NCI-H446 (cell line): ENCODE measurements around the gene EIF3A.
"Not testable (repeated sequence)": the region's sequence is repeated elsewhere in the genome, so short reads cannot be mapped to it uniquely, and the experiment has no call there.

Experiments used
- DNase-seq, 2 experiments: peaks; one replicate each; lab custom pipeline; 2025; lab: John Stamatoyannopoulos, UW

The EIF3A gene, protein sequence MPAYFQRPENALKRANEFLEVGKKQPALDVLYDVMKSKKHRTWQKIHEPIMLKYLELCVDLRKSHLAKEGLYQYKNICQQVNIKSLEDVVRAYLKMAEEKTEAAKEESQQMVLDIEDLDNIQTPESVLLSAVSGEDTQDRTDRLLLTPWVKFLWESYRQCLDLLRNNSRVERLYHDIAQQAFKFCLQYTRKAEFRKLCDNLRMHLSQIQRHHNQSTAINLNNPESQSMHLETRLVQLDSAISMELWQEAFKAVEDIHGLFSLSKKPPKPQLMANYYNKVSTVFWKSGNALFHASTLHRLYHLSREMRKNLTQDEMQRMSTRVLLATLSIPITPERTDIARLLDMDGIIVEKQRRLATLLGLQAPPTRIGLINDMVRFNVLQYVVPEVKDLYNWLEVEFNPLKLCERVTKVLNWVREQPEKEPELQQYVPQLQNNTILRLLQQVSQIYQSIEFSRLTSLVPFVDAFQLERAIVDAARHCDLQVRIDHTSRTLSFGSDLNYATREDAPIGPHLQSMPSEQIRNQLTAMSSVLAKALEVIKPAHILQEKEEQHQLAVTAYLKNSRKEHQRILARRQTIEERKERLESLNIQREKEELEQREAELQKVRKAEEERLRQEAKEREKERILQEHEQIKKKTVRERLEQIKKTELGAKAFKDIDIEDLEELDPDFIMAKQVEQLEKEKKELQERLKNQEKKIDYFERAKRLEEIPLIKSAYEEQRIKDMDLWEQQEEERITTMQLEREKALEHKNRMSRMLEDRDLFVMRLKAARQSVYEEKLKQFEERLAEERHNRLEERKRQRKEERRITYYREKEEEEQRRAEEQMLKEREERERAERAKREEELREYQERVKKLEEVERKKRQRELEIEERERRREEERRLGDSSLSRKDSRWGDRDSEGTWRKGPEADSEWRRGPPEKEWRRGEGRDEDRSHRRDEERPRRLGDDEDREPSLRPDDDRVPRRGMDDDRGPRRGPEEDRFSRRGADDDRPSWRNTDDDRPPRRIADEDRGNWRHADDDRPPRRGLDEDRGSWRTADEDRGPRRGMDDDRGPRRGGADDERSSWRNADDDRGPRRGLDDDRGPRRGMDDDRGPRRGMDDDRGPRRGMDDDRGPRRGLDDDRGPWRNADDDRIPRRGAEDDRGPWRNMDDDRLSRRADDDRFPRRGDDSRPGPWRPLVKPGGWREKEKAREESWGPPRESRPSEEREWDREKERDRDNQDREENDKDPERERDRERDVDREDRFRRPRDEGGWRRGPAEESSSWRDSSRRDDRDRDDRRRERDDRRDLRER (N-terminal part only)

DNA sequence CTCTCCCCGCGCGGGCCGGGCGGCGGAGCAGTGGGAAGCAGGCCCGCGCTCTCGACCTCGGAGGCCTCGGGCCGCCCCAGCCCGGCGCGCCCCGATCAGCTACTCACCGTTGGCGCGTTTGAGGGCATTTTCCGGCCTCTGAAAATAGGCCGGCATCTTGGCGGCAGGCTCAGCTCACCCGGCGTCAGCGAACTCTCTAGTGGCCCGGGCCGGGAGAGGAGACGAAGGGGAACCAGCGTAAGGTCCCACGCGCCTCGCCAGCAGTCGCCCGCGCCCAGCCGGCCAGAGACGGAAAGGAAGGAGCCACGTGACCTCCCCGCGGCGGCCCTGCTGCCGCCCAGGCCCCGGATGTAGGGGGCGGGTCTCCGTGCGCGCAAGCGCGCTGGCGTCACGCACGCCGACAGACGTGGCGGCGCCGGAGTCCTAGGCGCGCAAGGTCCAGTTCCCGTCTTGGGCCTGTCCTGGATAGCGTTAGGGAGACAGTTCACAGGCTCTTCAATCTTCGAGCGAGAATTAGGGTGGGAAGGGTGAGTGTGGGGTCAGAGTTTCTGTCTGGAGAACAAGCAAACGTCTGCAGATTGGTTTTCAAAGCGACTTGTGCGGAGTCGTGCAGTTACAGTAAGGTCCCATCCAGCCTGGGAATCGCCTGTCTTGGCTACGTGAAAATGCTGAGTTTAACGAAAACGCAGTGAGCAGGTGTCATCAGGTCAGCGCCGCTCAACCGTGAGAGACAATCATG is at the start of gene EIF3A:
Gene EIF3A (minus strand): TSS at position 297 of the 739 bp plus-strand sequence. CDS start 141 bp downstream, at position 156.
- DNase-seq = peak; percentile 61 to 89

DNA sequence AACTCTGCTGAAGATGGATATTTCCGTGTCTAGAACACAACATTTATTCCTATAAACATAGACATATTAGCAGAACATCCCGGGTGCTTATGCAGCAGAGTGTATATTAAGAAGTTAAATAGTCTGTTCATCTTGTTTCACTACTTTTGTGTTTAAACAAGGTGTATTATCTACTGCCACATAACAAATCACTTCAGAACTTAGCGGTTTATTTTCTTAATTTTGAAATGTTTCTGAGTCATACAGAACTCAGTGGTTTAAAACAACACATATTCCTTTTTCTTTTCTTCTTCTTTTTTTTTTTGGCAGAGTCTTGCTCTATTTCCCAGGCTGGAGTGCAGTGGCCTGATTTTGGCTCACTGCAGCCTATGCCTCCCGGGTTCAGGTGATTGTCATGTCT is 49.1 kb upstream of the EIF3A start:
- DNase-seq = no peak

DNA sequence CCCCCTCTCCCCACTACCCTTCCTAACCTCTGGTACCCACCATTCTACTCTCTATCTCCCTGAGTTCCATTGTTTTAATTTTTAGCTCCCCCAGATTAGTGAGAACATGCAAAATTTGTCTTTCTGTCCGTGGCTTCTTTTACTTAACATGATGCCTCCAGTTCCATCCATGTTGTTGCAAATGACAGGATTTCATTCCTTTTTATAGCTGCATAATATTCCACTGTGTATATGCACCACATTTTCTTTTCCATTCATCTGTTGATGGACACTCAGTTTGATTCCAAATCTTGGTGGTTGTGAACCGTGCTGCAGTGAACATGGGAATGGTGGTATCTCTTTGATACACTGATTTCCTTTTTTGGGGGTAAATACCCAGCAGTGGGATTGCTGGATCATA is 45.3 kb upstream of the EIF3A start:
- no peak for DNase-seq

DNA sequence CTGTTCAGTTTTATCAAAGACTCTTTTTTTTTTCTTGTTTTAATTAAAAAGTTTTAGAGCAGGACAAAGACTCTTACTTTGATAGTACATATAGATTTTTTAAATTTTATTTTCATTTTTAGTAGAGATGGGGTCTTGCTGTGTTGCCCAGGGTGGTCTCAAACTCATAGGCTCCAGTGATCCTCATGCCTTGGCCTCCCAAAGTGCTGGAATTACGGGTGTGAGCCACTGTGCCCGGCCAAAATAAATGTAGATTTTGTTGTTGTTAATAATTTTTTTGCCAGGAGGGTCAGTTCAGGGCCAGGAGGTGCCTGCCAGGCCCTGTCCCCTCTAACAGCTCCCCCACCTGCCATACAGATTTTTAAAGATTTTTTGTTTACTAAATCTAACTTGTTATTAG is 40.3 kb upstream of the EIF3A start:
- DNase-seq = no peak

DNA sequence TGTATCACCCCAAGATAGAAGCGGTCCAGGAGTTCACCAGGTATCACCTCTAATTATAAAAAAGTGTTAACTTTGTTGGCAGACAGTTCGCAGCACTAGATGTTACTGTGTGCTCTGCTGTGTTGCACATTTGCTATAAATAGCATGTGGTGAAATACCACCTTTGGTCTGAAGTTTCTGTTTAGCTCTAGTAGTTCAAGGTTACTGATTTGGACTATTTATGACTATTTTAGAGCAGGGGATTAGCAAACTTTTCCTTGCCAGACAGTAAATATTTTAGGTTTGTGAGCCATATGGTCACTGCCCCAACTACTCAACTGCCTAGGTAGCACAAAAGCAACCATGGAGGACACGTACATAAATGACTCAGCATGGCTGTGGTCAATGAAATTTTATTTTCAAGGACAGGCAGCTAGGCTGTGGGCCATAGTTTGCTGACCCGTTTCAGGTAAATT is 39.8 kb upstream of the EIF3A start:
- no peak for DNase-seq

DNA sequence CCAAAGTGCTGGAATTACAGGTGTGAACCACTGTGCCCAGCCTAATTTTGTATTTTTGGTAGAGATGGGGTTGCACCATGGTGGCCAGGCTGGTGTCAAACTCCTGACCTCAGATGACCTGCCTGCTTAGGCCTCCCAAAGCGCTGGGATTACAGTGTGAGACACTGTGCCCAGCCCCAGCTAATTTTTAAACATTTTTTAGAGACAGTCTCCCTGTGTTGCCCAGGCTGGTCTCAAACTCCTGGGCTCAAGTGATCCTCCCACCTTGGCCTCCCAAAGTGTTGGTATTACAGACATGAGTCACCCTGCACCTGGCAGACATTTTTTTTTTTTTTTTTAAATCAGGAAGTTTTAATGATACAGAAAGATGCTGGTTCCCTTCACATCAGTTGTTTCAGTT is 38.8 kb upstream of the EIF3A start:
- DNase-seq = no peak

DNA sequence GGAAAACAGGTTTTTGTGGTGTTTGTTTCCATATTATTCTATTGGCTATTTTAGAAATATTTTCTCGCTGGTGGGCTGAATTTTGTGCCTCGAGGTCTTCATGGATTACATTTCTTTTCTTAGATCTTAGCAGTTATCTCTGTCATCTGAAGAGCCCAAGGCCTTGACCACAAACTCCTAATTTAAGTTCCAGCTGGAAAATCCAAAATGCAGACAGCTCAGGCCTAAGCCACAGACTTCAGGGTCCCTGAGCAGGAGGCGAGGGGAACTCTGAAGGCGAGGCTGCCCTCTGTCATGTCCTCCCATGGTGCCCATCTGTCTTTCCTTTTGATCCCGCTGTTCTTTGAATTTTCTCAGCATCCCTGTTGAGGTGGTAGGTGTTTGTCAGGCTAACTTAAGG is 37.6 kb upstream of the EIF3A start:
- DNase-seq = no peak

DNA sequence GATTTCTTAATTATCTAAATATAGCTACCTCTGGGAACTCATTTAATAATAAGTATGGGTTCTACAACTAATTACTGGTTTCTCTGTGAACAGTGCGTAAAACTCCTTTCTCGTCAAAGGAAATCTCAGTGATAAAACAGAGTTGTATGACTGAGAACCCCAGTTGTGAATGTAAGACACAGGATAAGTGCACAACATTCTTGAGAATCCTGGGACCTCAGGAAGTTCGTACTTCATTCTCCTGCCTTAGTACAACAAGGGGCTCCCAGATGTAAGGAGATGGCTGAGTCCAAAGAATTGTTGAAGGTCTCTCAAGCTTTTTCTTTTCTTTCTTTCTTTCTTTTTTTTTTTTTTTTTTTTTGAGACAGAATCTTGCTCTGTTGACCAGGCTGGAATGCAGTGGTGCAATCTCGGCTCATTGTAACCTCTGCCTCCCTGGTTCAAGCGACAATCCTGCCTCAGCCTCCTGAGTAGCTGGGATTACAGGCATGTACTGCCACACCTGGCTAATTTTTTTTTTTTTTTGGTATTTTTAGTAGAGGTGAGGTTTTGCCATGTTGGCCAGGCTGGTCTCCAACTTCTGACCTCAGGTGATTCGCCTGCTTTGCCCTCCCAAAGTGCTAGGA is 35.8 kb upstream of the EIF3A start:
- DNase-seq = no peak

DNA sequence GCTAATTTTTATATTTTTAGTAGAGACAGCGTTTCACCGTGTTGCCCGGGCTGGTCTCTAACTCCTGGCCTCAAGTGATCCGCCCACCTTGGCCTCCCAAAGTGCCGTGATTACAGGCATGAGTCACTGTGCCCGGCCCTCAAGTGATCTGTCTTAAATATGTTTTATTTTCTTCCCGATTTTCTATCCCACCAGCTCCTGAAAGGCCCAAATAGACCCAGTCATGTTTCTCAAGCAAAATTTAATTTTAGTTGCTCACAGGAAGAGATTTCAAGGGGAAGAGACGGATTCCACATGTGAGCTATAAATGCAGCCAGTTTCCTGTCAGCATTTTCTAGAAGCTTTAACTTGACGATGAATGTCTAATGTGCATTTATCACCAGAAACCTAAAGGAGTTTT is 35.3 kb upstream of the EIF3A start:
- DNase-seq = no peak

DNA sequence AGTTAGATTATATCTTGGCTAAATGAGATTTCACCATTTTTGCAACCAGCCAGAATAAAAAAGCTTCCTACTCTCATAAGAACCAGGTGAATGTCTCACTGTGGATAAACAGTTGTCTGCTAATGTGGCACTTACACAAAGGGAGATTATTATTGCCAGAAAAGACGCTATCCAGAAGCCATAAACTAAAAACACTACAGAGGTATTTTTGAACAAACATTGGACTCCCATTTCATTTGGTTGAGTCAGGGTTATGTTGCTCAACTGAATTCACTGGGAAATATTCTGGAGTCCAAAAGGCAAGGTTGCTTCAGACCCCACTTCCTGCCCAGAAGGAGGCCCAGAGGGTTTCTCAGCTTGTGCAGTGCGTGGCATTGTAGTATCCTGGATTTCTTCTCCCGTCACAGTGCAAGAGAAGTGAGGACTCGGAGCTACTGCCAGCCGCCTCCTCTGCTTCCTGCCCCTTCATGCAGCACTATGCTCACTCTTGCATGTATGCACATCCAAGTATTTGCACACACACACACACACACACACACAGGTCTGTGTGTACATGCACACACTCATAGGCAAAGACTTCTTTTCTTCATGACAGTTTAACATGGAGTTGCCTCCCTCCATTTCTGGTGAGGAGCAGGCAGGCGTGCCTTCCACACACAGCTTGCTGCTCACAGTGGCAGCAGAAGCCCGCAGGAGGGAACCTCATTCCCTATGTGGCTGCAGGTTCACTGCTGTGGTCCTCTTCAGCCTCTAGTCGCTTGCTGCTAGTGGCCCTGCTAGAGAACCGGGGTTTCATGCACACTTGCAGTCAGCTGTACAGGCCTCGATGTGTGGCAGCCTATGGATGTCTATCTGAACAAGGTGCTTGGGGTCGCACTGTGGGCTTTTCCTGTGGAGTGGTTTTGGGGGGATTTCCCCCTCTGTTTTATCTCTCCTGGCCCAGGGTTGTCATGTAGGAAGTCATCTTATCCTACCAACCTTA is 33.4 kb upstream of the EIF3A start:
- no peak for DNase-seq

DNA sequence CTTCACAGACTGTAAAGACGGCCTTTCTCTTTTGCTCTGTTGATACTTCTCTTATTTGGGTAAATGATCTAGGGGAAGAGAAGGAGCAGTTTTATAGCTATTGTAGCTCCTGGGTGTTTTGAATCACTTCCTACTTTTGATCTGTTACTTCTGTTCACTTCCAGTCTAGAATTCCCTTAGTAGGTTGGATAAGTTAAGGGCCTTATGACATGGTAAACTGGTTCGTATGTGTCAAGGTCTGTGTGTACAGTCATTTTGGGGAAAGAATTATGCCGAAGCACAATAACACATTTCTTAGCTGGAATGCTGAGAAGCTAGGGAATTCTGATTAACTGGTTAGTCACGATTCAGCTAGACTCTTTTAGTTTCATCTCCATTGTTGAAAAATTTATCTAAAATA is 31.4 kb upstream of the EIF3A start:
- no peak for DNase-seq

DNA sequence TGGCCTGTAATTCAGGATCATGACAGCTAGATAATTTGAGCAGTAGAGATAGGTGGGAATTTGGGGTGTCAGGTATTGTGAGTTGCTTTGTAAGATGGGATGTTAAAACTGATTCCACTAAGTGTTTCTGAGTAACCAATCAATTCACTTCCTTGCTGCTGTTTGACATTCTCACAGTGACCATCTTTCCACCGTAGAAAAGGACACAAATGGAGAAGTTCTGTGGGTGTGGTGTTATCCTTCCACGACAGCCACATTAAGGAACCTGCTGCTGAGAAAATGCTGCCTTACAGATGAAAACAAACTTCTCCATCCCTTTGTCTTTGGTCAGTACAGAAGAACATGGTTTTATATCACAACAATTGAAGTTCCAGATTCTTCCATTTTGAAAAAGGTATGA is 27.2 kb upstream of the EIF3A start:
- DNase-seq = not testable (repeated sequence)

DNA sequence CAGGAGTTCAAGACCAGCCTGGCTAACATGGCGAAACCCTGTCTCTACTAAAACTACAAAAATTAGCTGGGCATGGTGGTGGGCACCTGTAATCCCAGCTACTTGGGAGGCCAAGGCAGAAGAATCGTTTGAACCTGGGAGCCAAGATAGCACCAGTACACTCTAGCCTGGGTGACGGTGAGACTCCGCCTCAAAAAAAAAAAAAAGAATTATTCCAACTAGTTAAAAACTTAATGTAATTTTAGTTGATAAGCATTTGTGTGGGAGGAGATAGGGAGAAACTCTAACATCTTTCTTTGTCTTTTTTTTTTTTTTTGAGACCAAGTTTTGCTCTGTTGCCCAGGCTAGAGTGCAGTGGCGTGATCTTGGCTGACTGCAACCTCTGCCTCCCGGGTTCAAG is 26.5 kb upstream of the EIF3A start:
- not testable (repeated sequence) for DNase-seq

DNA sequence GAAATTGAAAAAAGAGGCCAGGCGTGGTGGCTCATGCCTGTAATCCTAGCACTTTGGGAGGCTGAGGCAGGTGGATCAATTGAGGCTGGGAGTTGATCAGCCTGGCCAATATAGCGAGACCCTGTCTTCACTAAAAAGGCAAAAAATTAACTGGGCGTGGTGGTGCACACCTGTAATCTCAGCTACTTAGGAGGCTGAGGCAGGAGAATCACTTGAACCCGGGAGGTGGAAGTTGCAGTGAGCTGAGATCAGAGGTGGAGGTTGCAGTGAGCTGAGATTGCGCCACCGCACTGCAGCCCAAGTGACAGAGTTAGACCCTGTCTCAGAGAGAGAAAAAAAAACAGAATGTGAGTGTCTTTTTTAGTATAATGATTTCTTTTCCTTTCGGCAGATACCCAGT is 25.3 kb upstream of the EIF3A start:
- not testable (repeated sequence) for DNase-seq

DNA sequence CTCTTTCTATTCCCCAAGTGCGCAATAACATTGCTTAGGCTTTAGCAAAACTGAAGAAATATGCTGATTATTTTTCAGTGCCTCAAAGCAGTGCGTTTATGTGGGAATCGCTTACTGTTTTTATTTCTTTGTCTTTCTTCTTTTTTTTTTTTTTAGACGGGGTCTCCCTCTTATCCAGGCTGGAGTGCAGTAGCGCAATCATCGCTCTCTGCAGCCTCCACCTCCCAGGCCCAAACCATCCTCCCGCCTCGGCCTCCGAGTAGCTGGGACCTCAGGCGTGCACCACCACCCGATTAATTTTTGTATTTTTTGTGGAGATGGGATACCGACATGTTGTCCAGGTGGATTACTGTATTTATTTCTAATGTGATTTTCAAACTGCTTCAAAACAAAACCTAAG is 24.5 kb upstream of the EIF3A start:
- no peak for DNase-seq

DNA sequence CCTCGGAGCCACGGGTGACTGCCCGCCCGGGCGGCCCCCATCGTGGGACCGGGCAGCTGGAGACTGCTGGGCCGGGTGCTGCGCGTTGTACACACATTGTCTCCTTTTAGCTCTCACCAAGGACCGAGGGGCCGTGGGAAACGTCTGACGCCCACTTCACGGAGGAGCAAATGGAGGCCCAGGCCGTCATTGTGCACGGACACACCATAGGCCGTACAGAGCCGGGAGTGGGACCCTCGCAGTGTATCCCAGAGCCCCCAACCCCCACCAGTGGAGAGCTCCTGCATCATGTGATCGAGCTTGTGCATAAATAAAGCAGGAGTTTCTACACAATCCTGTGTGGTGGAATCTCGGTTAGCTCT is 24.0 kb upstream of the EIF3A start:
- no peak for DNase-seq

DNA sequence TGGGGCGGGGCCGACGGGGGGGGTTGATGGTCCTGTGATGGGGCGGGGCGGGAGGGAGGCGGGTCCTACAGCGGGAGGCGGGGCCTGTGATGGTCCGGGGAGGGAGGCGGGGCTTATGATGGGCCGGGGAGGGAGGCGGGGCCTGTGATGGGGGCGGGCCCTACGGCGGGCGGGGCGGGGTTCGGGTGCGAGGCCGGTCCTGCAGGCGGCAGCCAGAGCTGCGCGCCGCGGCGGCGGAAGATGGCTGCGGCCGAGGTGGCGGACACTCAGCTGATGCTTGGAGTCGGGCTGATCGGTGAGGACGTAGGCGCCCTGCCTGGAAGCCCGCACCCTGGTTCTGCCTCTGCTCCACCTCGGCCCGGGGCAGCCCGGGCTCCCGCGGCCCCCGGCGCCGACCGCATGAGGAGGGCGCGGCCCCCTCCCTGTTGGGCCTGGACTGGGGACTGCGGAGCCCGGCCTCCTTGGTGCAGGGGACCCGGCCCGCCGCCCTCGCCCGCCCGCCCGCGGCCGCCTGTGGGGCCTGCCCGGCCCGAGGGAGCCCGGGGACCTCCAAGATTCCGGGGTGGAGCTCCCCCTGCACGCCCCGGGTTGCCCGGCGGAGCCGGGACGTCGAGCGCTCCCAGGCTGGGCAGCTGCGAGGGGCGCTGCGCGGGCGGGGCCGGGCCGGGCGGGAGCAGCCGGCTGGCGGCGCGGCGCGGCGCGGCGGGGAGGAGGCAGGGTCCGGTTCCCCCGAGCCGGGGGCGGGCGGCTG is 23.5 kb upstream of the EIF3A start, which contains the start of gene DENND10:
Gene DENND10 (plus strand): TSS at position 211 of the 751 bp plus-strand sequence. CDS start 30 bp downstream, at position 241.
- DNase-seq = peak; percentile 31 to 71

DNA sequence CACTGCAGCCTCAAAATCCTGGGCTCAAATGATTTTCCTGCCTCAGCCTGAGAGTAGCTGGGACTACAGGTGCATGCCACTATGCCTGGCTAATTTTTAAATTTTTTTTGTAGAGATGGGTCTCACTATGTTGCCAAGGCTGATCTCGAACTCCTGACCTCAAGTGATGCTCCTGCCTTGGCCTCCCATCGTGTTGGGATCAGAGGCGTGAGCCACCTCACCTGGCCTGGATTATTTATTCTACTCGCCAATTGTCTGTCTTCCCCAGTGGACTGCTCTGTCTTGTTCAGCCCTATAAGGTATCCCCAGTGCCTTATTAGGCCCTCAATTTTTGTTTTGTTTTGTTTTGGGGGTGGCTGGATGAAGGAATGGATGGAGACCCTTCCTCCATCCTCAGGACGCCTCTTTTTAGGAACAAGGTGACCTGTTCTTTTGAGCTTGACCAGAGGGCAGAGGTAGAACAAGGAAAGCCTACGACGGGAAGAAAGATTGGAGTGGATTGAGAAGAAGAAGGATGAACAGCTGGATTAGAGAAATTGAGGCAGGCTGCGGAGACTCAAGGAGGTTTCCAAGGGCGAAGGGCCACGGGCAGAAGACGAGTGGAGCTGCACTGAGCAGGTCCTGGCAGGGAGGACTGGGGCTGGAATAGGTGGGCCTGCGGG is 22.8 kb upstream of the EIF3A start:
- no peak for DNase-seq
